Measurements from ENCODE around the gene EPHA6. TPM values are rescaled to one million over a fixed set of nuclear protein-coding genes. Genes with fewer than 3 reads are reported as not detected.

Gene EPHA6
- total RNA-seq, 1 experiment from 2014 or later: 1.1 TPM

- H3K27ac Mint-ChIP-seq (ENCODE audit: unreplicated experiment): no peak overlapping the region
- no peak overlapping the region for H3K4me3 Mint-ChIP-seq (ENCODE audit: low read depth, unreplicated experiment)
- CTCF ChIA-PET: no interaction called here
- peaks cover 5% of the 10 kb centered on the region for H3K36me3 Mint-ChIP-seq (ENCODE audit: insufficient read depth, unreplicated experiment)
- no peaks in the 10 kb centered on the region for H3K4me1 Mint-ChIP-seq (ENCODE audit: low read depth, unreplicated experiment)
- H3K27me3 Mint-ChIP-seq (ENCODE audit: unreplicated experiment): no peaks in the 10 kb centered on the region
- H3K9me3 Mint-ChIP-seq (ENCODE audit: low read depth, unreplicated experiment): no peaks in the 10 kb centered on the region
- DNase-seq: no peak
- intact Hi-C loops (cut with micrococcal nuclease; ENCODE audit: unreplicated experiment): no loop called here
- no TSS peak for BruUV-seq (replicated peaks)
- no peak for TF ChIP-seq CTCF (IDR thresholded peaks at IDR 0.05; ENCODE audit: unreplicated experiment)
Measured at GRCh38 chr3:97125902-97126499, 311.6 kb downstream of the EPHA6 start.

- no peaks in the 10 kb centered on the region for H3K27me3 Mint-ChIP-seq (ENCODE audit: unreplicated experiment)
- H3K36me3 Mint-ChIP-seq (ENCODE audit: insufficient read depth, unreplicated experiment): peaks cover 5% of the 10 kb centered on the region
- no peak for TF ChIP-seq CTCF (IDR thresholded peaks at IDR 0.05; ENCODE audit: unreplicated experiment)
- CTCF ChIA-PET: no interaction called here
- intact Hi-C loops (cut with micrococcal nuclease; ENCODE audit: unreplicated experiment): no loop called here
- no peaks in the 10 kb centered on the region for H3K4me1 Mint-ChIP-seq (ENCODE audit: low read depth, unreplicated experiment)
- H3K9me3 Mint-ChIP-seq (ENCODE audit: low read depth, unreplicated experiment): no peaks in the 10 kb centered on the region
- no peak for DNase-seq
- H3K27ac Mint-ChIP-seq (ENCODE audit: unreplicated experiment): no peak overlapping the region
- BruUV-seq (replicated peaks): no TSS peak
- no peak overlapping the region for H3K4me3 Mint-ChIP-seq (ENCODE audit: low read depth, unreplicated experiment)
Measured at GRCh38 chr3:97131476-97131875, 317.1 kb downstream of the EPHA6 start.

- TF ChIP-seq CTCF (IDR thresholded peaks at IDR 0.05; ENCODE audit: unreplicated experiment): peak; percentile 15
- CTCF ChIA-PET: no interaction called here
- DNase-seq: no peak
- no peak overlapping the region for H3K4me3 Mint-ChIP-seq (ENCODE audit: low read depth, unreplicated experiment)
- BruUV-seq (replicated peaks): no TSS peak
- H3K36me3 Mint-ChIP-seq (ENCODE audit: insufficient read depth, unreplicated experiment): no peaks in the 10 kb centered on the region
- intact Hi-C loops (cut with micrococcal nuclease; ENCODE audit: unreplicated experiment): no loop called here
- no peaks in the 10 kb centered on the region for H3K27me3 Mint-ChIP-seq (ENCODE audit: unreplicated experiment)
- H3K9me3 Mint-ChIP-seq (ENCODE audit: low read depth, unreplicated experiment): peaks cover 9% of the 10 kb centered on the region
- H3K27ac Mint-ChIP-seq (ENCODE audit: unreplicated experiment): no peak overlapping the region
- H3K4me1 Mint-ChIP-seq (ENCODE audit: low read depth, unreplicated experiment): no peaks in the 10 kb centered on the region
Measured at GRCh38 chr3:97138914-97139541, 324.6 kb downstream of the EPHA6 start.

- intact Hi-C loops (cut with micrococcal nuclease; ENCODE audit: unreplicated experiment): no loop called here
- no peak for TF ChIP-seq CTCF (IDR thresholded peaks at IDR 0.05; ENCODE audit: unreplicated experiment)
Measured at GRCh38 chr3:97148931-97149330, 334.5 kb downstream of the EPHA6 start.

More at GRCh38 chr3:97148931-97149330, 334.5 kb downstream of the EPHA6 start:
- no peak overlapping the region for H3K4me3 Mint-ChIP-seq (ENCODE audit: low read depth, unreplicated experiment)
- no peak overlapping the region for H3K27ac Mint-ChIP-seq (ENCODE audit: unreplicated experiment)
- peaks cover 2% of the 10 kb centered on the region for H3K9me3 Mint-ChIP-seq (ENCODE audit: low read depth, unreplicated experiment)
- no peaks in the 10 kb centered on the region for H3K36me3 Mint-ChIP-seq (ENCODE audit: insufficient read depth, unreplicated experiment)
- CTCF ChIA-PET: no interaction called here
- H3K4me1 Mint-ChIP-seq (ENCODE audit: low read depth, unreplicated experiment): no peaks in the 10 kb centered on the region
- H3K27me3 Mint-ChIP-seq (ENCODE audit: unreplicated experiment): no peaks in the 10 kb centered on the region
- DNase-seq: no peak
- BruUV-seq (replicated peaks): no TSS peak

All from Calu3 (cell line).